NCI-H2081 treated with DMSO at 0.1 percent for 48 hours (cell line): ENCODE measurements around the gene ARHGAP42.

ENCODE experiments used
- DNase-seq: peaks from one replicate; lab custom pipeline; 2025; lab: John Stamatoyannopoulos, UW

ARHGAP42 gene

DNA sequence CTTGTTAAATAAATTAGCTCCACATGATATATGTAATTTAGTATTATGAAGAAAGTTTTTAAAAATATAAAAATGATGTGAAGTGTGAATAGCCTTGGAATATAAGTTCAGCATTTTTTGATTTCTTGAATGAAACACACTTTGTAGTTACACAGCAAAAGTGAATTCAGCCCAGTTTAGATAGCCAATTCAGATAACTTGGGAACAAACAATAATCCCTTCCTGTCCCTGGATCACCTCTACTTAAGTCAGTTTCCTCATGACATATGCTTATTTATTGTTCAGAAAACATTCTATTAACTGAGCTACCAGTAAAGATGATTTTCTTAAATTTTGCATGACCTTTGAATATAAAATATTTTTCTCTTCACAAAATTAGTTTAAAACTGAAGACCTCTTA, 335.2 kb downstream of the ARHGAP42 start:
- DNase-seq = no peak

DNA sequence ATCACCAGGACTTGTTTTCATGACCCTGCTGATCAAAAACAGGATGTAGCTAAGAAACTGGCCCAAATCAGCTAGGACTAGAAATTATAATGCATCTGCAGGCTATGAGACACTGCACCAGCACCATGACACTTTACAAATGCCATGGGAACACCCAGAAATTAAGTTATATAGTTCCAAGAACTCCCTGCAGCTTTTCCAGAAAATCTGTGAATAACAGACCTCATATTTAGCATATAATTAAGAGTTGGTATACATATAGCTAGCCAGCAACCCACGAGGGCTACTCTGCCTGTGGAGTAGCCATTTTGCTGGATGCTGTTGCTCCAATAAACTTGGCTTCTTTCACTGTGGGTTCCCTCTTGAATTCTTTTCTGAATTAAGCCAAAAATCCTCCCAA, 341.6 kb downstream of the ARHGAP42 start:
- no peak for DNase-seq

DNA sequence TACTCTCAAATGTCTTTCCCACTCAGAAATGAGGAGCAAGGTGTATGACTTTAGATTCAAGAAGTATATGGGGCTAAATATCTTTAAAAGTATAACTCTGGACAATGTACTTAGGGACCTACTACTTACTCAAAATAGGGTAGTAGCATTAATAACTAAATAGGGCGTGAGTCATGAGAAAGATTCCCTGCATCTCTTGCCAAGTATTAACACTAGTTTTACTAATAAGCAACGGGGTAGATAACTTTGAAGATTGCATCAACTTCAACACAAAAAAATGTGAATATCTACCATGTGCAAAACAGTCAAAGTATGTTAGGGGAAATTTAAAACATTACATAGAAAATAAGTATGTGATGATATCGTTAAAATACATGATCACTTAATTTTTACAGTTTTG, 342.9 kb downstream of the ARHGAP42 start:
- no peak for DNase-seq

DNA sequence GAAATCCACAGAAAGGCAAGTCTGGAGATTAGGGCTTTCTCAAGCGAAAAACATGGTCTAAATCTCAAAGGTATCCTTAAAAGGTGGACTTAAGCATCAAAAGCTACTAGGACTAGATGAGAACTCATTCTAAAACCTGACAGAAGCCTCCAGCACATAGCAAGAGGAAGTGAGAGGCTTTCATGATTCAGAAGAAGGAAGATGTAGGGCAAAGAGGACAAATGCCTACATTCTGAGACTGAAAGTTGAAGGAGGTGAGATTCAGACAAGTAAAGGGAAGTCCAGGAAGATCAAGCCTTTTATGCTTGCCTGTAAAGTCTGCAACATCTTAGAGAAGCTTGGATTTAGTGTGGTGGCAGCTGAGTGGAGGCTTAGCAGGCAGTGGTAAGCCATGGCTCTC, 343.6 kb downstream of the ARHGAP42 start:
- no peak for DNase-seq

DNA sequence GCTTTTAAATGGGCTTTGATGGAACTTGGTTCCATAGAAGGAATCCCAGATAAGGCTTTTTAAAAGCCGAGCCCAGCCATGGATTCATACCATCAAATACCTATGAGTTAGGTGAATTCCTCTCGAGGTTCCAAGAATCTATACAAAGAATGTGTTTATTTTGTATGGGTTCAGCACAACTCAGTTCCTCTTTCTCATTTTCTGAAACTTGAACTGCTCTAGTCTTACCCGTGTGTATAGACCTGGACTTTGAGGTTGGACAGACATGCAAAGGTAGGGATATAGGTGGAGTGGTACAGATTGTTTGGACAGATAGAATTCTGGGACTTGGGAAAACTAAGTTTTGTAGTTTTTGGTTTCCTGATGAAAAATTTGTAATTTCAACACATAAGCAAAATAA, 344.6 kb downstream of the ARHGAP42 start:
- no peak for DNase-seq

DNA sequence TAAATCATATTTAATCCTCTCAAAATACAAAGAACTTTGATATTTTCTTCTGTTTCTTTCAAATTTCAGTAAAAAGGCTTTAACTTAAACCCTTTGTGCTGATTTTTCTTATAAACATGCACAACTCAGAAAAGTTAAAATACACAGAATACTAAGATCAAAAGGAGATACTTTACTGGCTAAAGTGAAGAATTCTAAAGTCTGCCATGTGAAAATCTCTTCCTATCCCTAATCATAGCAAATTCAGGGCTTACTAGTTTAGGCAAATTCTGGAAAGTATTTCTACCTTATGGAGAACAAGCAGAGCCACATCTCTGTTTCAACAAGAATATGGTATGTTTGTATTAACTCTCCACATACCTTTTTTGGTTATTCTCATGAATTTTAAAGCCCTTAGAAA, 345.9 kb downstream of the ARHGAP42 start:
- no peak for DNase-seq

DNA sequence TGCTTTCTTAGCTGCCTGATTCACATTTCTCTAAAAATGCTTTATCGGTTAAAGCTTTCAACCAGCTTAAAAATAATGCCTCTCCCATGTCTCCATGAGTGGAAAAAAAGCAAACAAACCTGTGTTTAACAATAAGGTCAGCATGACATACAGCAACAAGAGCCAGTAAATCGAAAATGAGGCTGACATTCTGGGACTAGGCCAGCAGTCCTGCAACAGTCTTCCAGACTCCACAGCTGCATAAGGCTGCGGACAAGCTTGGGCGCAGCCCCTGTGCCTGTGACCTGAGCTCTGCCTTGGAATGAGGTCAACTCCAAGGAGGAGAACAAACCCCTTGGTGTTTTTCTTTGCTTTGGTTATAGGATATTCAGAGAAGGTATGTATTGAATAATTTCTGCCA, 347.0 kb downstream of the ARHGAP42 start:
- DNase-seq = no peak

DNA sequence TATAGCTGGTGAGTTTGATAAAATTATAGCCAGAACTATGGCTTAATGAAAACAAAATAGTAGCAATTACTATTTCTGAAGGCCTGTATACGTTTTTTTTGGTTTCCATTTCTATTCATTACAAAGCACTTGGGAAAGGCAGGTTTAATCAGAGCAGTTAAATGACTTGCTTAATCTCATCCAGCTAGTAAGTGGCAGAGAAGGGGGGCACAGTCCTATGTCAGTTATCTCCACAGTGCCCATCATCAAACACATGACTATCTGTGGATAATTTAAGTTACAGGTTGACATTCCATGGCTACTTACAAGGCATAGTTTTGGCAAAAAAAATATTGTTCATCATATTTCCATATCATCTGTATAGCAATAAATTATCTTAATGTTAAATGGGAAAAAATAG, 348.8 kb downstream of the ARHGAP42 start:
- DNase-seq = no peak
